Measurements from ENCODE around the gene SCGB1D2. TPM values are rescaled to one million over a fixed set of nuclear protein-coding genes. Genes with fewer than 3 reads are reported as not detected.
"Not testable (repeated sequence)": the region's sequence is repeated elsewhere in the genome, so short reads cannot be mapped to it uniquely, and the experiment has no call there.

SCGB1D2 gene, protein sequence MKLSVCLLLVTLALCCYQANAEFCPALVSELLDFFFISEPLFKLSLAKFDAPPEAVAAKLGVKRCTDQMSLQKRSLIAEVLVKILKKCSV
- not detected for total RNA-seq
- polyA plus RNA-seq: not detected
- total RNA-seq: 0 reads per million in 6 experiments

GRCh38 chr11:62242021-62242420, at the start of gene SCGB1D2:
SCGB1D2 (plus strand) TSS chr11:62242239; CDS start chr11:62242308, 69 bp downstream.
- Mint-ChIP-seq H3K27me3 (peaks cover 22 to 73% (median 32%) of the 10 kb centered on the region in 5 donors), H3K36me3 (no peaks in the 10 kb centered on the region), H3K4me1 (no peaks in the 10 kb centered on the region), H3K4me3 (no peak within 1 kb of the TSS), H3K9me3 (no peaks in the 10 kb centered on the region), H3K27ac (peak within 1 kb of the TSS in 1 of 10 donors; percentile 71)
- DNase-seq (no peak), ATAC-seq (no peak)
- POLR2A ChIA-PET: no interaction called here

GRCh38 chr11:62193952-62194351, 48.1 kb upstream of the SCGB1D2 start:
- ATAC-seq (no peak), DNase-seq (no peak)
- Mint-ChIP-seq H3K9me3 (no peaks in the 10 kb centered on the region), H3K4me1 (peaks cover 0 to 3% (median 0%) of the 10 kb centered on the region in 4 donors), H3K36me3 (no peaks in the 10 kb centered on the region), H3K4me3 (peak overlapping the region in 1 of 10 donors; percentile 38), H3K27ac (peak overlapping the region in 1 of 10 donors; percentile 25), H3K27me3 (peaks cover 20 to 84% (median 44%) of the 10 kb centered on the region in 5 donors)
- POLR2A ChIA-PET: no interaction called here

DNA sequence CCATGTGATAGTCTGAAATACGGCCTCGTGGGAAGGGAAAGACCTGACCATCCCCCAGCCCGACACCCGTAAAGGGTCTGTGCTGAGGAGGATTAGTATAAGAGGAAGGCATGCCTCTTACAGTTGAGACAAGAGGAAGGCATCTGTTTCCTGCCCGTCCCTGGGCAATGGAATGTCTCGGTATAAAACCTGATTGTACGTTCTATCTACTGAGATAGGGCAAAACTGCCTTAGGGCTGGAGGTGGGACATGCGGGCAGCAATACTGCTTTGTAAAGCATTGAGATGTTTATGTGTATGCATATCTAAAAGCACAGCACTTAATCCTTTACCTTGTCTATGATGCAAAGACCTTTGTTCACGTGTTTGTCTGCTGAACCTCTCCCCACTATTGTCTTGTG, 47.0 kb upstream of the SCGB1D2 start:
- H3K9me3 Mint-ChIP-seq, ATAC-seq, H3K27ac Mint-ChIP-seq, H3K4me3 Mint-ChIP-seq, DNase-seq, POLR2A ChIA-PET, H3K36me3 Mint-ChIP-seq, H3K4me1 Mint-ChIP-seq: not testable (repeated sequence)
- H3K27me3 Mint-ChIP-seq: peaks cover 19 to 74% (median 36%) of the 10 kb centered on the region in 5 donors

DNA sequence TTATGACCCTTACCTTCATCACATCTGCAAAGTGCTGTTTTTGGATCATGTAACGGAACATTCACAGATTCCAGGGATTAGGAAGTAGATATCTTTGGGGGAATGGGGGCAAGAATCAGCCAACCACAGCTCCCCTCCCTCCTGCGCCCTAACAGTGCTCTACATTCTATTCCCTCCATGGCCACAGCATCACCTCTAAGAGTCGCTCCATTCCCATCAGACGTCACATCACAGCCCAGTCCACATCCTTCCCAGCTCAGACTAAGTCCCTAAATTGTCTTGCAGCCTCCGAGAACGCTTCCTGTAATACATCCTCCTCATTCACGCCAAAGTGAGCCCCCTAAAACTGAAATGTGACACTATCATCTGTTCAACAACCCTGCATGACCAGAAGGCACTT, 46.1 kb upstream of the SCGB1D2 start:
- Mint-ChIP-seq H3K9me3 (no peaks in the 10 kb centered on the region), H3K4me1 (peaks cover 0 to 3% (median 0%) of the 10 kb centered on the region in 4 donors), H3K27me3 (peaks cover 19 to 66% (median 35%) of the 10 kb centered on the region in 5 donors), H3K4me3 (no peak overlapping the region), H3K36me3 (no peaks in the 10 kb centered on the region), H3K27ac (no peak overlapping the region)
- POLR2A ChIA-PET: no interaction called here
- ATAC-seq: no peak
- no peak for DNase-seq

DNA sequence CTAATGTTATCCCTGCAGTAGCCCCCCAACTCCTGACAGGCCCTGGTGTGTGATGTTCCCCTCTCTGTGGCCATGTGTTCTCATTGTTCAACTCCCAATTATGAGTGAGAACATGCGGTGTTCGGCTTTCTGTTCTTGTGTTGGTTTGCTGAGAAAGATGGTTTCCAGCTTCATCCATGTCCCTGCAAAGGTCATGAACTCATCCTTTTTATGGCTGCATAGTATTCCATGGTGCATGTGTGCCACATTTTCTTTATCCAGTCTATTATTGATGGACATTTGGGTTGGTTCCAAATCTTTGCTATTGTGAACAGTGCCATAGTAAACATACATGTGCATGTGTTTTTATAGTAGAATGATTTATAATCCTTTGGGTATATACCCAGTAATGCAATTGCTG, 44.6 kb upstream of the SCGB1D2 start:
- peaks cover 16 to 58% (median 30%) of the 10 kb centered on the region in 5 donors for H3K27me3 Mint-ChIP-seq
- H3K36me3 Mint-ChIP-seq, H3K4me3 Mint-ChIP-seq, DNase-seq, H3K27ac Mint-ChIP-seq, H3K4me1 Mint-ChIP-seq, ATAC-seq, POLR2A ChIA-PET, H3K9me3 Mint-ChIP-seq: not testable (repeated sequence)

- H3K9me3 Mint-ChIP-seq: no peaks in the 10 kb centered on the region
- DNase-seq (no peak), ATAC-seq (no peak)
- H3K4me1 Mint-ChIP-seq: peaks cover 0 to 2% (median 0%) of the 10 kb centered on the region in 4 donors
- no peaks in the 10 kb centered on the region for H3K36me3 Mint-ChIP-seq
- peak overlapping the region in 1 of 10 donors; percentile 20 for H3K27ac Mint-ChIP-seq
- POLR2A ChIA-PET: no interaction called here
- H3K4me3 Mint-ChIP-seq: no peak overlapping the region
- peaks cover 6 to 35% (median 18%) of the 10 kb centered on the region in 5 donors for H3K27me3 Mint-ChIP-seq
Measured at GRCh38 chr11:62201376-62201775, 40.7 kb upstream of the SCGB1D2 start.

GRCh38 chr11:62202910-62203309, 39.1 kb upstream of the SCGB1D2 start:
- DNase-seq: no peak
- Mint-ChIP-seq H3K4me1 (peaks cover 0 to 2% (median 0%) of the 10 kb centered on the region in 4 donors), H3K27me3 (peaks cover 6 to 29% (median 9%) of the 10 kb centered on the region in 5 donors), H3K4me3 (no peak overlapping the region), H3K36me3 (no peaks in the 10 kb centered on the region), H3K9me3 (no peaks in the 10 kb centered on the region), H3K27ac (peak overlapping the region in 2 of 10 donors; percentile 34 to 36)
- POLR2A ChIA-PET: no interaction called here
- ATAC-seq: no peak

DNA sequence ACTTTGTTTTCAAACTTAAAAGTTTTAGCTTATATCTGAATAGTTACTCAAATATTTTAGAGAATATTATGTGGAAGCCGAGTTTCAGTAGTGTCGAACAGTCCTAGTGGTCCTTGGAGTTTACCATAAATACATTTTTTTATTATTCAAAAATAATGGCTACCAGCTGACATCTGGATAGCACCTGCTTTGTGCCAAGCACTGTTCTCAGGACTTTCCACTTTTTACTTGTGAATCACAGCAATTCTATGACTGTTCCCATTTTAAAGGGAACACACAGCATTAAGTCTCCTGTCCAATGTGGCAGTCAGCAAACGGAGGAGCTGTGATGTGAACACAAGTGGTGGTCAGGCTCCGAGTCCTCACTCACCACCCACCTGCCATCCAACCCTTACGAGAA, 37.6 kb upstream of the SCGB1D2 start:
- Mint-ChIP-seq H3K27me3 (peaks cover 6 to 20% (median 10%) of the 10 kb centered on the region in 5 donors), H3K36me3 (no peaks in the 10 kb centered on the region), H3K4me3 (no peak overlapping the region), H3K27ac (no peak overlapping the region), H3K4me1 (peaks cover 0 to 4% (median 0%) of the 10 kb centered on the region in 4 donors), H3K9me3 (no peaks in the 10 kb centered on the region)
- ATAC-seq (no peak), DNase-seq (no peak)
- POLR2A ChIA-PET: no interaction called here

DNA sequence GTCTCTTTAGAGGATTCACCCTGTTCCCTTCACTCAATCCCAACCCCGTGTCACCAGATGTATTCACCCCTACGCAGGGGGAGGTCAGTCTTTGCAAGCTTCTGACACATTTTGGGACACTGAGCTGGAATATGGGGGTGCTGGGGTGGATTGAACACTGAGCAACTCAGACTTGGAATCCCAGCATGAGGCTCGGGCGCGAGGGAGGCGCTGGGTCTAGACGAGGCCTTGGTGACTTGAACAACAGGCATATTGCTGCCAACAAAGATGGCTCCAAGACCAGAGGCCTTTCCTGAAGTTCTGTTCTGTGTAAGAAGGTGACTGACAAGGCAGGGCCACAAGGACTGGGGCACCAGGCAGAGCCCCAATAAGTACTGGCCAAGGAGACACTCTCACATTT, 36.6 kb upstream of the SCGB1D2 start:
- no peak for ATAC-seq
- H3K4me1 Mint-ChIP-seq: peaks cover 0 to 4% (median 0%) of the 10 kb centered on the region in 4 donors
- no peak overlapping the region for H3K4me3 Mint-ChIP-seq
- no peak overlapping the region for H3K27ac Mint-ChIP-seq
- H3K9me3 Mint-ChIP-seq: no peaks in the 10 kb centered on the region
- POLR2A ChIA-PET: no interaction called here
- no peak for DNase-seq
- no peaks in the 10 kb centered on the region for H3K36me3 Mint-ChIP-seq
- H3K27me3 Mint-ChIP-seq: peaks cover 3 to 17% (median 12%) of the 10 kb centered on the region in 5 donors

DNA sequence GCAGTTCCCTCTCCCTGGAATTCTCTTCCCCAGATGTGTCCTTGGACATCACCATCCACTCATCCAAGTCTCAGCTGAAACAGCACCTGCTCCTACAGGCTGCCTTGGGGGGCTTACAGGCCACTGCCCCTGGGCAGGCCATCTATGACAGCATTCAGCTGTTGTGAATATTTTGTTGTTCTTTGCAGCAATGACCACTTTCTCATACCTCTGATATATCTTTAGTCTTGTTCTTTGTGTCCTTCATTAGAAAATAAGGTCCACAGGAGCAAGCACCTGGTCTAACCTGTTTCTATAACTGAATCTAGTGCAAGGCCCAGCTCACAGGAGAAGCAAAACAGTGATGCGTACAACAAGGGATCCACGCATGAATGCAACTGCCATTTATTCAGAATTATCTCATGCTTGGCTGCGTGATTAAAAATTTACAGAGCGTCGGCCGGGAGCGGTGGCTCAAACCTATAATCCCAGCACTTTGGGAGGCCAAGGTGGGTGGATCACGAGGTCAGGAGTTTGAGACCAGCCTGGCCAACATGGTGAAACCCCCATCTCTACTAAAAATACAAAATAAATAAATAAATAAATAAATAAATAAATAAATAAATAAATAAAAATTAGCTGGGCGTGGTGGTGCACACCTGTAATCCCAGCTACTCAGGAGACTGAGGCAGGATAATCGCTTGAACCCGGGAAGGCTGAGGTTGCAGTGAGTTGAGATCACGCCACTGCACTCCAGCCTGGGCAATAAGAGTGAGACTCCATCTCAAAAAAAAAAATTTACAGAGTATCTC, 35.6 kb upstream of the SCGB1D2 start:
- POLR2A ChIA-PET, H3K4me3 Mint-ChIP-seq, H3K4me1 Mint-ChIP-seq, H3K36me3 Mint-ChIP-seq, DNase-seq, H3K9me3 Mint-ChIP-seq, ATAC-seq: not testable (repeated sequence)
- H3K27ac Mint-ChIP-seq: peak overlapping the region in 1 of 10 donors; percentile 43
- peaks cover 3 to 21% (median 10%) of the 10 kb centered on the region in 5 donors for H3K27me3 Mint-ChIP-seq

GRCh38 chr11:62208785-62209144, 33.3 kb upstream of the SCGB1D2 start:
- POLR2A ChIA-PET: no interaction called here
- peaks cover 0 to 2% (median 0%) of the 10 kb centered on the region in 4 donors for H3K4me1 Mint-ChIP-seq
- no peak overlapping the region for H3K27ac Mint-ChIP-seq
- H3K36me3 Mint-ChIP-seq: no peaks in the 10 kb centered on the region
- no peaks in the 10 kb centered on the region for H3K9me3 Mint-ChIP-seq
- no peak overlapping the region for H3K4me3 Mint-ChIP-seq
- DNase-seq (no peak), ATAC-seq (no peak)
- H3K27me3 Mint-ChIP-seq: peaks cover 3 to 21% (median 6%) of the 10 kb centered on the region in 5 donors

DNA sequence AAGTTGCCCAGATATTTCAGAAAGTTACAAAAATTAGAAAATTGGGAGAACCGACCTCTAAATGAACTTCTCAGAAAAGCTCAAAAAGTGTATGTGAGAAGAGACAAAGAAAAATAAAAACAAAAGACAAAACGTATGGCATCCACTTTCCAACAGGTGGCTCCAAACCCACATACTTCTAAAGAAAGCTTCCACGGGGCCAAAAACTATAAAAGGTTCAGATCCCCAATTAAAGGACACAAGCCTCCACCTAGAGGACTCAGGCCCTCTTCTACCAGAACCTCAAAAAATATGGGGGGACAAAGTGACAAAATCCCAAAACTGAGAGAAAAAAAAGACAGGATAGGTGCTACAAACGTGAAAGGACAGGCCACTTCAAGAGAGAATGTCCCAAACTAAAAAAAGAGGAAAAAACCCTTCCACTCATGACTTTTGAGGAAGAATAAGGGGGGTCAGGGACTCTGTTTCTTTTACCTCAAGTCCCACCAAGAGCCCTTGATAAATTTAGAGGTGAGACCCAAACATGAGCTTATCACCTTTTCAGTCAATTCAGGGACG, 24.8 kb upstream of the SCGB1D2 start:
- peaks cover 0 to 24% (median 13%) of the 10 kb centered on the region in 9 donors for H3K9me3 Mint-ChIP-seq
- no peak overlapping the region for H3K4me3 Mint-ChIP-seq
- POLR2A ChIA-PET: no interaction called here
- DNase-seq (no peak), ATAC-seq (no peak)
- H3K27me3 Mint-ChIP-seq: peaks cover 5 to 25% (median 8%) of the 10 kb centered on the region in 5 donors
- H3K36me3 Mint-ChIP-seq: peaks cover 0 to 5% (median 2%) of the 10 kb centered on the region in 3 donors
- H3K27ac Mint-ChIP-seq: no peak overlapping the region
- no peaks in the 10 kb centered on the region for H3K4me1 Mint-ChIP-seq

DNA sequence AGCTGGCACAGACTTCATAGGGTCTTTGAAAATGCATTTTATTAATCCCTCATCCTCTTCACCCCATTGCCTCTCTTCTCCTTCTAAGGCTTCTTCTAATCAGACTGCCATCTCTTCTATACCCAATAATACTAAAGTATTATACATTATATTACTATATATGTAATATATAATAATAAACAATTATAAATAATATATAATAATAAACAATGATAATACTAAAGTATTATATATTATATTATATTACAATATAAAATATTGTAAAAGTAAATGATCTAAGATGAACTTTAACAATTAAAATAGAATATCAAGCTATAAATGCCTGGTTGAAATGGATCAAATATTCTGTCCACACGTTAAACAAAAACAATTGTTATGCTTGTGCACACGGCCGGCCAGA, 20.5 kb upstream of the SCGB1D2 start:
- ATAC-seq: no peak
- no peak overlapping the region for H3K4me3 Mint-ChIP-seq
- H3K36me3 Mint-ChIP-seq: peaks cover 0 to 29% (median 9%) of the 10 kb centered on the region in 3 donors

More for the DNA sequence above, 20.5 kb upstream of the SCGB1D2 start:
- no peak overlapping the region for H3K27ac Mint-ChIP-seq
- POLR2A ChIA-PET: no interaction called here
- no peaks in the 10 kb centered on the region for H3K4me1 Mint-ChIP-seq
- H3K27me3 Mint-ChIP-seq: peaks cover 0 to 18% (median 8%) of the 10 kb centered on the region in 5 donors
- peaks cover 4 to 58% (median 40%) of the 10 kb centered on the region in 9 donors for H3K9me3 Mint-ChIP-seq
- no peak for DNase-seq
